PC-3 (cell line): Measurements from ENCODE around the gene HOXC12. TPM values are rescaled to one million over a fixed set of nuclear protein-coding genes. Genes with fewer than 3 reads are reported as not detected.

Experiments used
- ATAC-seq: fragments of 200-7000 bp; cut with Tn5 transposase; 2 replicates; pipeline ENCODE4 v1.9.1; 2020; ENCODE audit warnings: mild to moderate bottlenecking, moderate library complexity
- BruUV-seq: library from RNA; stranded (reverse); fragments of 400-500 nt; replicated peaks from 2 replicates; lab custom pipeline; 2021; lab: Mats Ljungman, UMichigan
- CTCF ChIA-PET: fragments of 300-600 bp; sonication (Branson Sonifier 250); formaldehyde crosslinking; loops from one replicate; lab custom pipeline; 2022; ENCODE audit warnings: antibody characterized with exemption; lab: Charles Lee
- POLR2A ChIA-PET: fragments of 300-600 bp; sonication (Branson Sonifier 250); formaldehyde crosslinking; loops from one replicate; lab custom pipeline; 2022; ENCODE audit warnings: antibody characterized with exemption; ENCODE audit not compliant: unreplicated experiment; lab: Charles Lee
- DNase-seq: peaks from one replicate; pipeline ENCODE4 v3.0.0-alpha.2; 2015
- H2AFZ ChIP-seq: fragments of 300-600 bp; sonication (generic); 2 replicates; pipeline ENCODE4 v1.6.0; 2016; ENCODE audit warnings: antibody characterized with exemption, low read length
- H3F3A ChIP-seq: fragments of 300-600 bp; sonication (generic); one replicate; pipeline ENCODE4 v1.6.0; 2017; ENCODE audit warnings: antibody characterized with exemption, low read length, control low read depth, mild to moderate bottlenecking; ENCODE audit not compliant: unreplicated experiment
- H3K27ac ChIP-seq: fragments of 300-600 bp; sonication (generic); 2 replicates; pipeline ENCODE4 v1.5.1; 2016; ENCODE audit warnings: mild to moderate bottlenecking, low read length
- H3K27me3 ChIP-seq: fragments of 300-600 bp; sonication (generic); 2 replicates; pipeline ENCODE4 v1.6.1; 2016; ENCODE audit warnings: low read length, mixed read lengths
- H3K36me3 ChIP-seq: fragments of 300-600 bp; sonication (generic); 2 replicates; pipeline ENCODE4 v1.6.1; 2016; ENCODE audit warnings: low read depth, mixed run types, low read length, mixed read lengths
- H3K4me1 ChIP-seq: fragments of 300-600 bp; sonication (generic); 2 replicates; pipeline ENCODE4 v1.5.1; 2016; ENCODE audit warnings: low read length; ENCODE audit not compliant: insufficient read depth
- H3K4me2 ChIP-seq: fragments of 300-600 bp; sonication (generic); 2 replicates; pipeline ENCODE4 v1.6.0; 2016; ENCODE audit warnings: low read length
- H3K4me3 ChIP-seq: fragments of 300-600 bp; sonication (generic); 2 replicates; pipeline ENCODE4 v1.5.1; 2016; ENCODE audit warnings: mild to moderate bottlenecking, low read length, mixed read lengths
- H3K79me2 ChIP-seq: fragments of 300-600 bp; sonication (generic); 2 replicates; pipeline ENCODE4 v1.6.1; 2017; ENCODE audit warnings: low read length, mixed read lengths
- H3K9ac ChIP-seq: fragments of 300-600 bp; sonication (generic); 2 replicates; pipeline ENCODE4 v1.6.0; 2016; ENCODE audit warnings: mild to moderate bottlenecking, low read length
- H3K9me2 ChIP-seq: fragments of 300-600 bp; sonication (generic); replicated peaks from 2 replicates; pipeline ENCODE4 v1.6.1; 2016; ENCODE audit warnings: mixed run types, low read length, mixed read lengths
- H3K9me3 ChIP-seq: fragments of 300-600 bp; sonication (generic); 2 replicates; pipeline ENCODE4 v1.6.1; 2016; ENCODE audit warnings: low read length, mixed read lengths
- H4K20me1 ChIP-seq: fragments of 300-600 bp; sonication (generic); 2 replicates; pipeline ENCODE4 v1.6.1; 2016; ENCODE audit warnings: low read length, mixed read lengths
- CTCF ChIP-seq: fragments of 300-600 bp; sonication (generic); conservative IDR thresholded peaks from 2 replicates; pipeline ENCODE4 v1.5.1; 2017; ENCODE audit warnings: antibody characterized with exemption, low read depth, mild to moderate bottlenecking, low read length
- EZH2 ChIP-seq: fragments of 300-600 bp; sonication (generic); IDR thresholded peaks from one replicate; pipeline ENCODE4 v1.6.1; 2017; ENCODE audit warnings: antibody characterized with exemption, mild to moderate bottlenecking, low read length; ENCODE audit not compliant: unreplicated experiment
- EZH2phosphoT487 ChIP-seq: fragments of 300-600 bp; sonication (generic); IDR thresholded peaks from 2 replicates; pipeline ENCODE4 v1.6.1; 2018; ENCODE audit warnings: mild to moderate bottlenecking, antibody characterized with exemption, low read length, borderline replicate concordance
- intact Hi-C: fragments of 100-400 bp; cut with micrococcal nuclease; formaldehyde crosslinking; loops from 2 replicates; pipeline ENCODE4 v1.9.0; 2023
- total RNA-seq: library from RNA; depleted of rRNA; stranded (reverse); fragments of >200 nt; gene quantifications from 2 replicates; pipeline ENCODE4 v1.2.3, GENCODE V29; 2014

HOXC12 gene
- total RNA-seq, 1 experiment from 2014 or later: 0.33 TPM

- ChIA-PET CTCF (interaction anchor here (0.7 to 1.1 kb wide), 2 partner anchors 195 to 218 kb away, joined by 3 read pairs; no protein-coding TSS in a partner anchor), POLR2A (no interaction called here)
- H3K27me3 ChIP-seq: no peaks in the 10 kb centered on the region
- H3F3A ChIP-seq: no peaks in the 10 kb centered on the region
- no peak overlapping the region for H2AFZ ChIP-seq
- no TSS peak for BruUV-seq
- no peaks in the 10 kb centered on the region for H3K9me2 ChIP-seq
- no peak for TF ChIP-seq EZH2phosphoT487
- no peak for TF ChIP-seq EZH2
- no peak for TF ChIP-seq CTCF
- peak overlapping the region; percentile 98 for H3K4me2 ChIP-seq
- peaks cover 21% of the 10 kb centered on the region for H3K4me1 ChIP-seq
- intact Hi-C loops: no loop called here
- H3K79me2 ChIP-seq: peaks cover 54% of the 10 kb centered on the region
- DNase-seq (no peak), ATAC-seq (no peak)
- H3K36me3 ChIP-seq: no peaks in the 10 kb centered on the region
- H3K4me3 ChIP-seq: peak overlapping the region; percentile 57
- H3K27ac ChIP-seq: no peak overlapping the region
- no peaks in the 10 kb centered on the region for H4K20me1 ChIP-seq
- no peak overlapping the region for H3K9ac ChIP-seq
- no peaks in the 10 kb centered on the region for H3K9me3 ChIP-seq
Observed at GRCh38 chr12:53998110-53998899, 43.6 kb downstream of the HOXC12 start.

GRCh38 chr12:53998900-53999236 lies 44.2 kb downstream of the HOXC12 start:
- intact Hi-C loops: no loop called here
- no peak overlapping the region for H3K9ac ChIP-seq
- DNase-seq (no peak), ATAC-seq (no peak)
- H3K4me2 ChIP-seq: peak overlapping the region; percentile 82
- peak overlapping the region; percentile 21; the same call in 1 of the 2 replicates for H2AFZ ChIP-seq
- H3K4me3 ChIP-seq: peak overlapping the region; percentile 57
- BruUV-seq: no TSS peak
- H4K20me1 ChIP-seq: no peaks in the 10 kb centered on the region
- H3K9me3 ChIP-seq: no peaks in the 10 kb centered on the region
- no peaks in the 10 kb centered on the region for H3K27me3 ChIP-seq
- peaks cover 49% of the 10 kb centered on the region for H3K79me2 ChIP-seq
- ChIA-PET POLR2A (no interaction called here), CTCF (interaction anchor here (0.6 to 1.1 kb wide), 3 partner anchors 9 to 218 kb away, joined by 3 read pairs; no protein-coding TSS in a partner anchor)
- H3K27ac ChIP-seq: no peak overlapping the region
- no peaks in the 10 kb centered on the region for H3F3A ChIP-seq
- no peaks in the 10 kb centered on the region for H3K9me2 ChIP-seq
- no peaks in the 10 kb centered on the region for H3K36me3 ChIP-seq
- TF ChIP-seq EZH2 (no peak), CTCF (0 out of 2 replicates have a peak, but pooled peaks have one; percentile 6), EZH2phosphoT487 (no peak)
- peaks cover 21% of the 10 kb centered on the region for H3K4me1 ChIP-seq
